HG03175 (cell line): Measurements from ENCODE around the gene SLC13A4.

Experiments
- ATAC-seq: cut with Tn5 transposase; IDR thresholded peaks from one replicate; pipeline ENCODE4 v1.9.1; 2021; ENCODE audit warnings: mild to moderate bottlenecking, moderate library complexity; ENCODE audit not compliant: unreplicated experiment

The SLC13A4 gene

DNA sequence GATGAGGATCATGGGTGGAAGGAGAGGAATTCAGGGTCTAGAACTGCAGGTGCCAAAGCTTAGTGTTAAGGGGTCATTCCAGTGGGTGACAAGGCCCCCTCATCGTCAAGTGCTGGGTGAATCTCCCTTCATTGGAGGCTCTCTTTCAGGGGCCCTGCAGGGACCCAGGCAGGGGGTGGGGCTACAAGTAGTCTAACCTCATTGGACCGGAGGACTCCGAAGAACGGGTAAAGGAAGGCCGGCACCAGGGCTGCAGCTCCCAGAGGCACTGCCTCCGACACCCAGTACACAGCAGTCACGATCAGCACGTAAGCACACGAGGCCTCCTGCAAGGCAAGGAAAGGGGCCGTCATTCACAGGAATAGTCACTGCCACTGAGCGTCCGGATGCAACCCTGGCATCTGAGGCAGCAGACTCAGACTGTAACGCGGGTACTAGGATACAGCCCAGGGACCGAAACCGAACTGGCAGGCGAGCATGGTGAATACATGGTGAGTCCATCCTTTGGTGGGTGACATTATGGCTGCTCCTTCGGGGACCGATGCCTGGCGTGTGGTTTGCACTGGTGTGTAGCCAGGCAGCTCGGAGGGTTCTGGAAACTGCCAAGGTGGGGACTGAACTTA is 6.7 kb downstream of the SLC13A4 start:
- ATAC-seq, result no peak

GRCh38 chr7:135719688-135720087 is 8.3 kb downstream of the SLC13A4 start:
- no peak for ATAC-seq

GRCh38 chr7:135718794-135719437 is 9.1 kb downstream of the SLC13A4 start:
- ATAC-seq, result no peak

- no peak for ATAC-seq
Measured at GRCh38 chr7:135718219-135718618, 9.8 kb downstream of the SLC13A4 start.

DNA sequence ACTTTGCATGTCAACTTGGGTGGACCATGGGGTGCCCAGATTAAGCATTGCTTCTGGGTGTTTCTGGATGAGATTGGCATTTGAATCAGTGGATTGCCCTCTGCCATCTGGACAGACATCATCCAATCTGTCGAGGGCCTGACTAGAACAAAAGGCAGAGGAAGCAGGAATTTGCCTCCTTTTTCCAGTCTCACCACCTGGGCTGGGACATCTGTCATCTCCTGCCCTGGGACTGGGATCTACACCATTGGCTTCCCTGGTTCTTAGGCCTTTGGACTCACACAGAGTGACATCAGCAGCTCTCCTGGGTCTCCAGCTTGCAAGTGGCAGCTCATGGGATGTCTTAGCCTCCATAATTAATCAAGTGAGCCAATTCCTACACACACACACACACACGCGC is 10.3 kb downstream of the SLC13A4 start:
- no peak for ATAC-seq

- ATAC-seq, result no peak
Measured at GRCh38 chr7:135716677-135717238, 11.2 kb downstream of the SLC13A4 start.

DNA sequence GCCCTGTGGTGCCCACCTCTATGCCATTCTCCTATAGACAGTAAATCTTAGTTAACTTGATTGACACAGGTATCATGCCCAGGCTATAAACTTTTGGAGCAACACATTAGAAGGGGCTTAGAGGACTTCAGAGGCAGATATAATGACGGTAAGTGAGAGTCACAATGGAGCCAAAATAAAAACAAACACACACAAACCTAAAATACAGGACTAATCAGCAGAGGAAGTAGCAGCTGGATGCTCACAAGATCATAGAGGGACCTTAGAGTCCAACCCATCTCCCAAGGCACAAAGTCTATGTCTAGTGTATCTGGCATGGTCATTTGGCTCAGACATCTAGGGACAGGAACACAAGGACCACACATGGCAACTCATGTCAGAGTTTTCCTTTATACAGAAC is 12.3 kb downstream of the SLC13A4 start:
- no peak for ATAC-seq

DNA sequence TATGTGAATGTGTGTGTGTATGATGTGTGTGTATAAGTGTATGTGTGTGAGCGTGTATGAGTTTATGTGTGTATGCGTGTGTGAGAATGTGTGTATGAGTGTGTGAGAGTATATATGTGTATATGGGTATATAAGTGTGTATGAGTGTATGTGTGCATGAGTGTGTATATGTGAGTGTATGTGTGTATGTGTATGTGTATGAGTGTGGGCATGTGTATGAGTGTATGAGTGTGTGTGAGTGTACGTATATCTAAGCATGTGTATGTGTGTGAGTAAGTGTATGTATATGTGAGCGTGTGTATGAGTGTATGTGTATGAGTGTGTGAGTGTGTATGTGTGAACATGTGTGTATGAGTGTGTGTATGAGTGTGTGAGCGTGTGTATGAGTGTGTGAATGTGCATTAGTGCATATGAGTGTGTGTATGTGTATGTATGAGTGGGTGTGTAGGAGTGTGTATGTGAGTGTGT is 12.9 kb downstream of the SLC13A4 start:
- no peak for ATAC-seq

DNA sequence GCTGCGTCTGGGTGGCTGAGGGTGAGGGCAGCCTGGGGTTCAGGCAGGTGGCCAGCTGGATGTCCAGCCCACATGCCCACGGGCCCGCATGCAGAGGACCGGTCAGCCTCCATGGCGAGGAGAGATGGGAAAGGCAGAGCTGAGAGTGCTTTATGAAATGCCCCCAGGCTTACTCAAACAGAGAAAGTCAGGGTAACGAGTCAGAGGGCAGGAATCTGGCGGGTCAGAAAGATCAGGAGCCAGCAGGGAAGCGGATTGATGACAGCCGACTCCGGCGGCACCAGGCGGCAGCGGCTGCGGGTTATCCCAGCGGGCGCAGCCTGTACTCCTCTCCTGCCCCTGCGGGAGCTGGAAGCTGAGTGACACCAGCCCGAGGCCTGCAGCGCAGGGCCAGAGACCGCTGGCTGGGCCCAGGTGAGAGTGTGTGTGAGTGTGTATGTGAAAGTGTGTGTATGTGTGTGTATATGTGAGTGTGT is 13.4 kb downstream of the SLC13A4 start:
- no peak for ATAC-seq

DNA sequence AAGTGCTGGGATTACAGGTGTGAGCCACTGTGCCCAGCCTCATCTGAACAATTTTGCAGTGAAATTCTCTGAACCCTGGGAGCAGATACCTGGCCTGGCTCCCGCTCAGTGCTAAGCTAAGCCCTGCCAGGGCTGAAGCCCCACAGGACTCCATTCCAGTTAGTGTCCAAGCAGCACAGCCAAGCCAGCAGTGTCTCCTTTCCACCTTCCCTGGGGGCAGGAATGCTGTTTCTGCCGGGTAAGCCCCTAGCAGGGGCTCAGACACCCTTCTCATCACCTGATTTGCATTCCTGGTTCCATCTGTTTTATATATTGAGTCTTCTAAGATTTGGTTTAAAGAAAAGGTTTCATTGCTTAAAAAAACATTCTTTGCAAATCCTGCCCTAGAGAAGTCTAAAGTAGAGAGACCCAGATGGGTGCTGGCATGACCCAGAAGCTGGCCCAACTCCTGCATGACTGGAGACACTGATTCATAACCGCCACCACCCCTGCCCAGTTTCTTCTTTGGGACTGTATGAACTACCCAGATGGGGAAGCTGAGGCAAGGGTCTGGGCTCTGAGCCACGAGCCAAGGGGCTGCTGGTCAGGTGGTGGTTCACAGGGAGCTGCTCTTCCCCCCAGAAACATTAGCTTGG is 14.0 kb downstream of the SLC13A4 start:
- no peak for ATAC-seq

GRCh38 chr7:135712796-135713195 is 15.2 kb downstream of the SLC13A4 start:
- no peak for ATAC-seq

GRCh38 chr7:135712182-135712782 is 15.7 kb downstream of the SLC13A4 start:
- ATAC-seq, result no peak

GRCh38 chr7:135711139-135711469 is 16.9 kb downstream of the SLC13A4 start:
- no peak for ATAC-seq

DNA sequence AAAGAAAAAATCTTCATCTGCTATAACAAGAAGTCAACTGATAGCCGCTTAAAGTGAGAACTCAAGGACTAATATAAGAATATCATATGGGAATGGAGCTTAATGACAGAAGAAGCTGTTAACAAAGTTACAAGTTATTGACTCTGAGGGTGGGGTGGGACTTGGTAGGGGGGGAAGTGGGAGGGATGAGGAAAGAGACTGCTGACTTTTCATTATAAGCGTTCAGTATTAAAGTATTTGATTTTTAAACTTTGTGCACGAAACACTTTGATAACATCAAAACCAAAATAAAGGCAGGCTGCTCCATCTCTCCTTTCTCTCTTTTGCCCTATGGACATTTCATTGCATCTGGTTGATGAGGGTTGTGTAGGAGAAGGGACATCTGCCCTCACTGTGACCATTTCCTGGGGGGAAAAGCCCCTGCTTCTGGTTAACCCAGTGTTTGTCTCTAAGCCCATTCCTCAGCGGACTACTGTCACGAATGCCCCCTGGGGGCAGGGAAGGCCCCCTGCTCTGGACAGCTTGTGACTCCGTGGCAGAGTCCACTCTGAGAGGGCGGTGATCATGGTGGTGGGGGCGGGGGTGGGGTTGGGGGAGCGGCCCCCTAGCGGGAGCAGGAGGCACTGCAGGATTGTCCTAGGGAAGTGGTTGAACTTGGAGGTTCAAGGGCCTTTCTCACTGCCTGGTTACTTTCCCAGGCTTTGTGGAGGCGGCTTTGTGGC is 17.4 kb downstream of the SLC13A4 start:
- no peak for ATAC-seq

DNA sequence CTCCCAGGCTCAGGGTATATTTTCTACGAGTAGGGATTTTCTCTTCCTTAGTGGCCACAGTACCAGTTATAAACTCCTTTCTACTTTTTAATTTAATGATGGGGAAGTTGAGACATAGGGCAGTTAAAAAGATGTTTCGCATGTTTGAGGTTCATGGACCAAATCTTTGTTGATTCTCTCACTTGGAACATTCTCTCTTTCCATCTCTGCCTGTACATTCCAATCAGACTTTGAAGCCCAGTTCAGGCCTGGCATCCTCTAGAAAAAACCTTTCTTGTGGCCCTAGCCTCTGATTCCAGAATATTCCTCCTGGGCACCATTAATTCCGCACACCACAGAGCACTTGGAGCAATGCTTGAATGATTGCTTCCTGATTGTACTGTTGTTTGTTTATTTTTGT is 18.5 kb downstream of the SLC13A4 start:
- ATAC-seq, result no peak

DNA sequence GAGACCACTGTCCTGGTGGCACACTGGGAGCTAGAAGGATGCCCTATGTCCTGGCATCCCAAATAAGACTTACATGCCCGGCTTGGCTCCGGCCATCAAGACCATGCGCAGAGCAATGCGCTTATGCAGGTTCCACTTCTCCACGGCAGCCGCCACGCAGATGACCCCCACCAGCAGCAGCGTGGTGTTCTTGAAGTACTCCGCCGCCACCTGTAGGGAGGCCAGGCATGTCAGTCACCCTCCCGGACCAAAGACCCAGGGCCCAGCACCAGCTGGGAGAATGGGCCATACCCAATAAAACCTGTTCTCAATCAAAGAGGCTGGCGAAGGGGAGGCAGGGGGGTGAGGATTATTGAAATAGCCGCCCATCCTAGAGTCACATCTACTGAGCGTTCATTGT is 19.9 kb downstream of the SLC13A4 start:
- ATAC-seq, result no peak

DNA sequence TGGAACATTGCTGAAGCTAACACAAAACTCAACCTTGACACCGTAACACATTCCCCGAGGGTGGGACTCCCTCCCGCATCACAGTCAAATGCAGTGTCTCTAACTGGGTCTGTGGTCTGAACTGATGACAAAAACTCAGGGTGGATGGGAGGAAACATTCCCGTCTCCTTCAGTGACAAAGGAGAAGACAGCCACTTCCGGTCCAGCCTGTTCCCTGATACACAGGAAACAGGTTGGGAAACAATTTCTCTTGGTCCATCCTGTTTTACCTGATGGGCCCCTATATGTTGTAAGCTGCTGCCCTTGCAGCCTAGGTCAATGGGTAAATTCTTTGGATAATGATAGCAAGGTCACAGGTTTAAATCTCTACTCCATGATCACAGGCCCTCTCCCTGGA is 20.4 kb downstream of the SLC13A4 start:
- no peak for ATAC-seq

GRCh38 chr7:135706858-135707569 is 21.0 kb downstream of the SLC13A4 start:
- ATAC-seq, result no peak

- ATAC-seq, result no peak
Measured at GRCh38 chr7:135706038-135706742, 21.8 kb downstream of the SLC13A4 start.

DNA sequence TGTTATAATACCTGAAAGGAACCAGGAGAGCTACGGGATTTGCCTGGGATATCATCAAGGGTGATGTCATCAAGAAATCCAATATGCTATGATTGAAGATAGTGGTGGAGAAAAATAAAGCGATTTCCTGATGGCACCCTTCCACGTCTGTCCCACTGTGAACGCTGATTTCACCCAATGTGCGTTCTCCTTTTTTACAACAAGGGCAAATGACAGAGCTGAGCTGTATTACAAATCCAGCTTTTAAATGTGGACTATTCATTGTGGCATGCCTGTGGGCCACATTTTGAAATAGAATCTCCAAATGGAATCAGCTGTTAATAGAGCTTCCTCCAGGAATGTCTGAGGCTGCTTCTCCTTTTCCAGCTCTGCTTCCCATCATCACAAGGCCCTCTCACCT is 23.3 kb downstream of the SLC13A4 start:
- ATAC-seq, result no peak
